ENCODE measurements around the gene LRCH4. TPM values are rescaled to one million over a fixed set of nuclear protein-coding genes. Genes with fewer than 3 reads are reported as not detected.

The LRCH4 gene
- 42.4 and 93.0 TPM in 2 replicates for total RNA-seq

DNA sequence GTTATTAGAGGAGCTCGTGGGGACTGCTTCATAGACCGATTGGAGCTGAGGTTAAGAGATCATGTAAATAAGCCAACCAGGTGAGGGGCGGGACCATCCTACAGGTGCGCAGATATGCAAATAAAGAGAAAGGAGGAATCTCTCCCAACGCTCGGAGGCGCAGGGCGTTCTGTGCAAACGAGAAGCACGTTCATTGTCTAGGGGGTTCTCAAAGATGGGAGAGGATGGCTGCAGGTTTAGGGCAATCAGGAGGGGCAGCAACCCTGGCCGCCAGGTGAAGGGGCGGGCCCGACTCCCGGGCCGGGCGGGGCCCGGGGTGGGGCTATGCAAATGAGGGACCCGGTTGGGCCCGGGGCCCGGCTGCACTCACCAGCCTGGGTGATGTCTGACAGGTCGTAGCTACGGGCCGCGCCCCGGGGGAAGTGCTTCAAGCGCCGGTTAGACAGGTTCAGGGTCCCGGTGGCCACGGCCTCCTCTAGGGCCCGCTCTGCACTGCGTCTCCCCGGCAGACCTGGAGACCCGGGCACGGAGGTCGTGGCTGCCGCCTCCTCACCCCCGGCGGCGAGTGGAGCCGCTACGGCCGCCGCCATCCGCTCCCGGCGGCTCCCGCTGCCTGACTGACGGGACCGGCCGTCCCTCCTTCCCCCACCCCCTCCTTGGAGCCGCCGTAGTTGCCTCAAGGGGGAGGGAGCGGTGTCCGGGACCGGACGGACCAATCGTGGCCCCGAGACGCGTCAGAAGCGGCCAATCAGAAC lies at the start of gene LRCH4:
Gene LRCH4, minus strand, starts transcription at position 619 of the 755 bp plus-strand sequence. Its CDS starts 29 bp downstream, at position 590.
- no peak for DNase-seq (ENCODE audit: extremely low read depth, low read depth, low spot score)

GRCh38 chr7:100632951-100633717 lies 47.2 kb upstream of the LRCH4 start:
- DNase-seq (ENCODE audit: extremely low read depth, low read depth, low spot score): no peak

DNA sequence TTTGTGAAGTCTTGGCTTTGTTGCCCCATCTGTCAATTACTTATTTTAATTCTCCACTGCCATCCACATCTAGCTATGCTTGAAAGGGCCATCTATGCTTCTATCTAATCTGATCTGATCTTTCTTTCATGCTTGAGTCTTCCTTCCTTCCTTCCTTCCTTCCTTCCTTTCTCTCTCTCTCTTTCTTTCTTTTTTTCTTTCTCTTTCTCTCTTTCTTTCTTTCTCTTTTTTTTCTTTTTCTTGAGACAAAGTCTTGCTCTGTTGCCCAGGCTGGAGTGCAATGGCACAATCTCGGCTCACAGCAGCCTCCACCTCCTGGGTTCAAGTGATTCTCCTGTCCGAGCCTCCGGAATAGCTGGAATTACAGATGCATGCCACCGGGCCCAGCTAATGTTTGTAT lies 44.1 kb upstream of the LRCH4 start:
- DNase-seq (ENCODE audit: extremely low read depth, low read depth, low spot score): no peak

- no peak for DNase-seq (ENCODE audit: extremely low read depth, low read depth, low spot score)
Observed at GRCh38 chr7:100629117-100629716, 43.3 kb upstream of the LRCH4 start.

DNA sequence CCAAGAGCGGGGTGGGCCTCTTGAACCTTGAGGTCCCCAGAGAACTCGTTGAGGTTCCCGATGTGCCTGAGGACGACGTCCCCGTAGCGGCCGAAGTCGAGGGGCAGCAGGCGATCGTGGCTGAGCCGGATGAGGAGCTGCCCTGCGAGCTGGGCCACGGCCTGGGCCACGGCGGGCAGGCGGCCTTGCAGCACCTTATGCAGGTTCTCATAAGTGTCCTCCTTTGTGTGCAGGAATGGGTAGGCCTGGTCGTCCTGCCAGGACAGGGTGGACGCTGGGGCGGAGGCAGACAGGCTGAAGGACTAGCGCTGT lies 41.3 kb upstream of the LRCH4 start:
- DNase-seq (ENCODE audit: extremely low read depth, low read depth, low spot score): no peak

- DNase-seq (ENCODE audit: extremely low read depth, low read depth, low spot score): no peak
Observed at GRCh38 chr7:100626530-100627237, 40.8 kb upstream of the LRCH4 start.

- DNase-seq (ENCODE audit: extremely low read depth, low read depth, low spot score): no peak
Observed at GRCh38 chr7:100626055-100626454, 40.1 kb upstream of the LRCH4 start.

DNA sequence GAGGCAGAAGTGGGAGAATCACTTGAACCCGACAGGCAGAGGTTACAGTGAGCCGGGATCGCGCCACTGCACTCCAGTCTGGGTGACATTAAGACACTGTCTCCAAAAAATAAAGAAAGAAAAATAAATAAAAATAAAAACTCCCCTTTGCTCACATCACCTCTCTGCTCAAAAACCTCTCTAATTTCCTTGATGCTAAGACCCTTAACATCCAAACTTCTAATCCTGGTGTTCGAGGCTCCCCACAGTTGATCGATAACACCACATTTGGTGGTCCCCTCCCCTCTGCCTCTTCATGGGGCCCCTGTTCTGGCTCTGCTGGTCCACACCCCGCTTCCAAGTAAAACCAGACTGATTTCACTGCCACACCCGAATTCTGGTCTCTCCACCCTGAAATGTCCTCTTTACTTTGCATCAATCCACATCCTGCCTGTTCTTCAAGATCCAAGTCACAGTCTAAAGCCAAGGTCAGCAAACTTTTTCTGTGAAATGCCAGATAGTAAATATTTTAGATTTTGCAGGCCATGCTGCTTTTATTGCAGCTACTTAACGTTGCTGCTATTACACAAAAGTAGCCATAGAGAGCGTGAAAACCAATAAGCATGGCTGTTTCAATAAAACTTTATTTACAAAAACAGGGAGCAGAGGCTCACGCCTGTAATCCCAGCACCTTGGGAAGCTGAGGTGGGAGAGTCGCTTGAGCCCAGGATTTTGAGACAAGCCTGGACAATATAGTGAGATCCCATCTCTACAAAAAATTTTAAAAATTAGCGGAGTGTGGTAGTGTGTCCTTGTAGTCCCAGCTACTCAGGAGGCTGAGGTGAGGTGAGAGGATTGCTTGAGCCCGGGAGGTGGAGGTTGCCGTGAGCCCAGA lies 38.3 kb upstream of the LRCH4 start:
- no peak for DNase-seq (ENCODE audit: extremely low read depth, low read depth, low spot score)

DNA sequence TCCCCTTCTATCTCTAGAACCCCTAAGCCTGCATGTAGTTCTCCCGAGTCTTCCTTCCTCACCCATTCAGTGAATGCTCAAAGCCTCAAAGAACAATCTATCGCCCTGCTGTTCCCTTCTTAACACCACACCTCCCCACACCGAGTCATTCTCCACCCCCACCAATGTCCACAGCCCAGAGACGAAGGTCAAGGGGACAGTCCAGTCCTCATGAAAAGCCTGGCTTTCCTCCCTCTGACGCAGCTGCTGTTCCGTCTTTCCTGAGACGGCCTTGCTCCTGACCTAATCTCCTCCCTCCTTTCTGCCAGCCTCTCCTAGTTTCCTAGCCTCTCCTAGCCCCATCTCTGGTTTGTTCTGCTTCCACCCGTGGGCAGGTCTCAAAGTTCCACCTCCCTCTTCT lies 35.6 kb upstream of the LRCH4 start:
- no peak for DNase-seq (ENCODE audit: extremely low read depth, low read depth, low spot score)

GRCh38 chr7:100620804-100621203 lies 34.9 kb upstream of the LRCH4 start:
- no peak for DNase-seq (ENCODE audit: extremely low read depth, low read depth, low spot score)

DNA sequence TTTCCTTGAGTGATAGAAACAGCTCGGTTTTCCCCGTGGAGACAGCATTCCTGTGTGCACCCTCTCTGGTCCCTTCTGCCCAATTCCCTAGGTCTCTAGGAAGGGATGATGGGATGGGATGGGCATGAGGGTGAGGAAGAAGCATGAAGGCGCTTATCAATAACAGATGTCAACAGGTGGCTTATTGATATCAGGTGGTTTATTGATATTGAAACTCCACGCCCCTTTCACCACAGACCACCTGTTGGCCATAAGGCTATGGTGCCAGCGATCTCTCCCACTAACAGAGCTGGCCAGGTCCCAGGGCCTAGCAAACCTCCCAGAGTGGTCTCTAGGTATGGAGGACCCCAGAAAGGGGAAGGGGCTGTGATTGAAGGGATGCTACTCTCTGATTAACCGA lies 34.3 kb upstream of the LRCH4 start:
- no peak for DNase-seq (ENCODE audit: extremely low read depth, low read depth, low spot score)

- DNase-seq (ENCODE audit: extremely low read depth, low read depth, low spot score): no peak
Observed at GRCh38 chr7:100614308-100614861, 28.5 kb upstream of the LRCH4 start.

GRCh38 chr7:100613412-100614175 lies 27.7 kb upstream of the LRCH4 start:
- DNase-seq (ENCODE audit: extremely low read depth, low read depth, low spot score): no peak

DNA sequence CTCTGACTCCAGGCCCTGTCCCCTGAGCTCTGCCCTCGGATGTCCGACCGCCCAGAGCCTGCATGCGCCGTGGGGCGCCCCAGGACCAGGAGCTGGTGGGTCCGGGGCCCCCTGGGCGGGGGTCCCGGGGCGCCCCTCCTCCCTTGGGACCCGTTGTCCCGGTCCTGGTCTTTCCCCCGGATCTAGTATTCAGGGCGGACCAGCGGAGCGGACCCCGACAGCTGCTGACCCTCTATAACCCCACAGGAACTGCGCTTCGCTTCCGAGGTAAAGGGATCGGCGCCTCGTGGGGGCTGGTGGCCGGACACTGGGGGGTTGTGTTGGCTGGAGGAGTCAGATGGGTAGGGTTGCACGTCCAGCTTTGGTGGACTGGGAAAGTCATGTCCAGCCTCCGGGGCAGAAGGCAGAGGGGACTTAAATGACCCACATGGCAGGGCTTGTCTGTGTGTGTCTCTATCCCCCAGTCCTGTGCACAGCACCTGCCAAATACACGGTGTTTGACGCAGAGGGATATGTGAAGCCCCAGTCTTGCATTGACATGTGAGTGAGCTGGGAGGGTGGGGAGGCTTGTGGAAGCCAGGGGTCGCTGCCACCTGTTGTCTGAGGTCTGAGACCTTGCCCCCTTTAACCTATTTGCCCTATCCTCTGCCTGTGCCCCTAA lies 26.9 kb upstream of the LRCH4 start:
- no peak for DNase-seq (ENCODE audit: extremely low read depth, low read depth, low spot score)

GRCh38 chr7:100611983-100612729 lies 26.2 kb upstream of the LRCH4 start, which contains the start of gene MOSPD3:
Gene MOSPD3 (plus strand): TSS chr7:100612540. CDS start chr7:100612792, 252 bp downstream.
- DNase-seq (ENCODE audit: extremely low read depth, low read depth, low spot score): peak; percentile 98

DNA sequence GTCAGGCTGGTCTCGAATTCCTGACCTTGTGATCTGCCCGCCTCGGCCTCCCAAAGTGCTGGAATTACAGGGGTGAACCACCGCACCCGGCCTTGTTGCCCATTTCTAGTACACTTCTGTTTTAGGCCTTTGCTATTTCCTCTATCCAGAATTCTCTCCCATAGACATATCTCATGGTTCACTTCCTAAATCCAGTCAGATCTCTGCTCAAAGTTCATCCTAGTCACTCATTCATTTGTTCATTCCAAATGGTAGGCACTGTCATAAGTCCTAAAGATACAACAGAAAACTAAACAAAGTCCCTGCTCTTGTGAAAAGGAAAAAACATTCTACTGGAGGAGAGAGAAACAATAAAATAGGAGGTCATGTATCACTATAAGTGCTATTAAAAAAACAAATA lies 24.0 kb upstream of the LRCH4 start:
- DNase-seq (ENCODE audit: extremely low read depth, low read depth, low spot score): no peak

GRCh38 chr7:100607111-100607510 lies 21.2 kb upstream of the LRCH4 start:
- no peak for DNase-seq (ENCODE audit: extremely low read depth, low read depth, low spot score)

DNA sequence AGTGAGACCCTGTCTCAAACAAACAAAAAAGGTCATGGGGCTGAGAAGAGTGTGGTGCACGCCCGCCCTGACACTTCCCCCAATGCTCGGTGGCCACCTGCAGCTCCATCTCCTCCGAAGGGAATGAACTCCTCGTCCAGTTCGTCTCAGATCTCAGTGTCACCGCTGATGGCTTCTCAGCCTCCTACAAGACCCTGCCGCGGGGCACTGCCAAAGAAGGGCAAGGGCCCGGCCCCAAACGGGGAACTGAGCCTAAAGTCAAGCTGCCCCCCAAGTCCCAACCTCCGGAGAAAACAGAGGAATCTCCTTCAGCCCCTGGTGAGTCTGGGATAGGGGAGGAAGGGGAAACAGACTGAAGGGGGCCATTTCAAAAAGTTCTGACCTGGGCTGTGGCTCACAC lies 20.4 kb upstream of the LRCH4 start:
- DNase-seq (ENCODE audit: extremely low read depth, low read depth, low spot score): no peak
